ENCODE measurements around the gene XRRA1. TPM values are rescaled to one million over a fixed set of nuclear protein-coding genes. Genes with fewer than 3 reads are reported as not detected.
A peak's percentile ranks its signal among the peaks of the same experiment; 100 is the strongest.

Gene XRRA1
- total and polyA plus RNA-seq, 2 of the 13 experiments (the other 11 are each of a cell fraction or from before 2014, with no cell fraction given), result 7.6 to 10.5 TPM

GRCh38 chr11:74896311-74896710 is 52.6 kb downstream of the XRRA1 start (continued):
- TF ChIP-seq ZNF407 (CRISPR knock-in tag; IDR thresholded peaks at IDR 0.05; ENCODE audit: not compliant biosample characterization) (no peak), E2F1 (CRISPR knock-in tag; IDR thresholded peaks at IDR 0.05) (no peak), ZBTB34 (CRISPR knock-in tag; IDR thresholded peaks at IDR 0.05) (peak; percentile 74; the same call in 1 of the 2 replicates), HNF4G (IDR thresholded peaks at IDR 0.05; ENCODE audit: borderline replicate concordance, low read depth, low read length) (peak; percentile 16; the same call in 1 of the 2 replicates), HNF4G (CRISPR knock-in tag; IDR thresholded peaks at IDR 0.05; ENCODE audit: borderline replicate concordance, low read depth) (no peak)
